HG03354 (cell line): ENCODE data around the gene MED13L.

Experiments used
- ATAC-seq: cut with Tn5 transposase; IDR thresholded peaks from one replicate; pipeline ENCODE4 v1.9.1; 2021; ENCODE audit warnings: mild to moderate bottlenecking; ENCODE audit not compliant: unreplicated experiment, poor library complexity, severe bottlenecking

MED13L gene

GRCh38 chr12:116196752-116197718 is 80.5 kb downstream of the MED13L start:
- ATAC-seq, result no peak

- no peak for ATAC-seq
Measured at GRCh38 chr12:116196226-116196625, 81.3 kb downstream of the MED13L start.

DNA sequence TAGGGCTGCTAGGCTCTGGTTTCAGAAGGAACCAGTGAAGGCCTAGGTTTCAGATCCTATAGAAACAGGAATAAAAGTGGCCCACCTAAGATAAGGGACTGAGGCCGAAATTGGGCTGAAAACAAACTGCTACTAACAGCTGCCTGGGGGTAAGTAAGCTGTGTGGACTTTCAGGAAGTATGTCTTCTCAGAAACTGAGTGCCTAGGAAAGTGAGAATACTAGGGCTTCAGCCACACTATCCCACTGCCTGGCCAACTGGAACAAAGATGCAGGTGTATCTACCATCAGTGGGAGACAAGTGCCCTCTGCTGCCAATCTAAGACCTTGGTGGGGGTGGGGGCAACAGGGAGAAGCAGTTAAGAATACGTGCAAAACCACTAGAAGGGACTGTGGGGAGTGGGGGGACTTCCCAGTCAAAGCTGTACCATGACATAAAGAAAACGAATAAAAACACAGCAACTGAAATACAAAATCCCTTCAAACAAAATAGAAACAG is 82.5 kb downstream of the MED13L start:
- peak; percentile 86 for ATAC-seq

- ATAC-seq, result no peak
Measured at GRCh38 chr12:116189692-116190091, 87.8 kb downstream of the MED13L start.

GRCh38 chr12:116188581-116188980 is 88.9 kb downstream of the MED13L start:
- no peak for ATAC-seq

- ATAC-seq, result no peak
Measured at GRCh38 chr12:116187151-116187511, 90.4 kb downstream of the MED13L start.

DNA sequence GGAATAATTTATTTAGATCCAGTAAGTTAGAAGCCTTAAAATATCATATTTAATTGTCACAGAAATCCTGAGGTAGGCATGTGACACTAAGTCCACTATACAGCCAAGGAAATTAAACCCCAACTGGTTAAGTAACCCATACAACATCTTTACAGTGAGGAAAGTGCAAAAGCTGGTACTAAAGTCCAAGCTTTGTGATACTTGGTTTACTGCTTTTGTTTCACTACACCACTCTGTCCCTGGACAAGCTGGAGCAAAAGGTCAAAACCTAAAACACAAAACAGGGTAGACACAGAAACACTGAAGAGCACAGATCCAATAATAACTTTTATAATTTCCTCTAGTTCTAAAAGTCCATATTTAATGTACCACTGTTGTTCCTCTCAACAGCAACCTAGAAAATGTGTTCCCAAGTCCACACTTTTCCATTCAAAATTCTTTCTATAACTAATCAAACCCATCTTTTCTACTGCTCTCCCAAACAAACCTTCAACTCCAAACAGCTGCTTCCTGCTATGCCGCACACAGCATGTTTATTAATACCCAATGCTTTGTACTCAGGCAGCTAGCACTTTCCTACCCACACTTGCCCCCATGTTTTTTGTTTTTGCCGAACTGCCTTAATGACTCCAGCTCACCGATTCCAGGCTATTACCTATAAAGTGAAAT is 90.9 kb downstream of the MED13L start:
- no peak for ATAC-seq

GRCh38 chr12:116184763-116185162 is 92.7 kb downstream of the MED13L start:
- no peak for ATAC-seq

DNA sequence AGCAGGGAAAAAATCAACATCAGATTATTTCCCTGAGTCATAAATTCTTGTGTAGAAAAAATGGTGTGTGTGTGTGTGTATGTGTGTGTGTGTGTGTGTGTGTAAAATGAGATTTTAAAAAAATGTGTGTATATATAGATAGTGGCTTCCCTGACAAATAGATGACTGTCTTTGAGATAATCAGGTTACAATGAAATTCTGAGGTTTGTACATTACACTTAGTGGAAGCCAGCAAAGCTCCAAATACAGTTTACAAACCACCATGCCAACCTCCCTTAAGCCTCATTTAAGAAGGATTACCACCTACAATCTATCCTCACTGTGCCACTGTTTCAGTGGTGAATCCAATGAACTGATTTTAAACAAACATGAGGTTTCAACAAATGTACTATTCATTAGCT is 93.8 kb downstream of the MED13L start:
- no peak for ATAC-seq

DNA sequence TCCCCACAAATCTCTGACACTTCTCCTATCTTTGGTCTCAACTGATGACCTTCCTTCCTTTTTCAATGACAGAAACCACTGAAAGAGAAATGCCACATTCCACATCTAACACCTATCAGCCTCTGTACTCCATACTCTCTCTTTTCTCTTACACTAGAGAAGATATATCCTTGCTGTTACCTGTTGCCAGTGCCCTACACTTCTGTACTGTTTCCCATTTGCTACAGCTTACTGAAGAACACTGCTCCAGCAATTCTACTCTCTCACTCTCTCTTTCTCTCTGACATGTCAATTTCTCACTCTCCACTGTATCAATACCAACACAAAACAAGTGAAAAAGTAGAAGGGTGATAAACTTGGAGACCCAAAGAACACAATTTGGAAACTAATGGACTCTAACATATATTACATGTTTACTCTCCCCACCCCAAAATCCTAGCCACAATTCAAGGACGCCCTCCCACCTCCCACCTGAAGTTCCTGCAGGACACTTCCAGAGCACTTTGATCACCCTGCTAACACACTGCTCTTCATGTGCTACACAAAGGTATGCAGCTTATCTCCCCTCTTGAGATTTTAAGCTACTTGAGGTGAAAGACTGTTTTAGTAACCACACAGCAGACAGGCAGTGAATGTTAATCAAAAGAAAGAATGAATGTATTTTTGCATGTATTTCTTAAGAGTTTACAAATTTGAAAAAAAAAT is 95.0 kb downstream of the MED13L start:
- no peak for ATAC-seq

- ATAC-seq, result no peak
Measured at GRCh38 chr12:116180448-116180847, 97.0 kb downstream of the MED13L start.

- ATAC-seq, result no peak
Measured at GRCh38 chr12:116179384-116179783, 98.1 kb downstream of the MED13L start.

GRCh38 chr12:116177017-116177416 is 100.5 kb downstream of the MED13L start:
- no peak for ATAC-seq

DNA sequence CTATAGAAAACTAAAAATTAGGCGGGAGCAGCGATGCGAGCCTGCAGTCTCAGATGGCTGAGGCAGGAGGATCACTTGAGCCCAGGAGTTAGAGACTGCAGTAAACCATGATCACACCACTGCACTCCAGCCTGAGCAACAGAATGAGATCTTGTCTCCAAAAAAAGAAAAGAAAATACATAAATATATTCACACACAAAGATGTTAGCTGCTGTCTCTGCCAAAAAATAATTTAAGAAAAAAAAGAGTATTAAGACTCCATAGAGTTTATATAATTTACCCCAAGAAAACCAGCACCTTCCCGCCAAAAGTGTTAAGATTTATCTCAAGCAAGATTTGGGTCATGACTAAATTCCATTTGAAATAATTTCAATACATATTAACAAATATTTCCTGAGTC is 102.6 kb downstream of the MED13L start:
- no peak for ATAC-seq

DNA sequence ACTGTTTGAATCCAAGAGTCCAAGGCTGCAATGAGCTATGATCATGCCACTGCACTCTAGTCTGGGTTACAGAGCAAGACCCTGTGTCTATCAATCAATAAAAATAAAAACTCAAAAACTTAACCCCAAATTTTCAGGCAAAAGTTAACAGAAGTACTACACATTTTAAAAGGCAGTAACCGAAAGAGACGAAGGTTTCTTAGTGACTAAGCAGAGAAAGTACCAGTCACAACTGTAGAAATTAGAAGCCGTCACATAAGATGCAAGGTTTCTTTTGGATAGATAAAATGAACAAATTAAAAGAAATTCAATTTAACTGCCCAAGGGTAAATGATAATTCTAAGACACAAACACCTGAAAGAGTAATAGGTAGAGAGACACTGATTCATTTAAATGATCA is 103.5 kb downstream of the MED13L start:
- ATAC-seq, result no peak

DNA sequence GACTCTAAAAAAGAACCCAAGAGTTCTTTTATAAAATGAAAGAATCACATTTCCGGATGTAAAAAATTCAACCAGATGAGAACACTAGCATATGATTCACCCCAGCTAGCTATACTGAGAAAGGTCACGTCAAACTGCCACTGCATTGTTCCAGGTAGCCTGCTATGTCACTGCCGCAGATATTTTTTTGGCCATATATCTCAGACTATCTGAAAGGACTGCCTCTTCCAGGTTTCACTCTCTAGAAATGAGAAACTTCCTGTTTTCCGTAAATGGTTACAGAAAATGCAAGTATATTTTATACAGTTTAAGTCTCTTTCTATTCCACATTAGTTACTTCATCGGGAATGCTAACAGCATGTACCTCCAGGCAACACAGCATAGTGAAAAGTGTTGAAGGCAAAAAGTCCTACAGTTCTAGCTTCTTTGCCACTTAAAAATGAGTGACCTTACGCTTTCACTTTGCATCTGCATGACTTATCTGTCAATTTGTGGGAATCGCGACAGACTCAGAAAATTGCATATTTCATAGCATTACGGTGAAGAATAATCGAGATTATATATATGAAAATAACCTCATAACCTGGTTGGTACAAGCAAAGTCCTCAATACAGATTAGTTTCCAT is 105.2 kb downstream of the MED13L start:
- ATAC-seq, result peak; percentile 84

- ATAC-seq, result no peak
Measured at GRCh38 chr12:116171549-116171948, 105.9 kb downstream of the MED13L start.

GRCh38 chr12:116169071-116169470 is 108.4 kb downstream of the MED13L start:
- ATAC-seq, result no peak

GRCh38 chr12:116166306-116166705 is 111.2 kb downstream of the MED13L start:
- no peak for ATAC-seq

DNA sequence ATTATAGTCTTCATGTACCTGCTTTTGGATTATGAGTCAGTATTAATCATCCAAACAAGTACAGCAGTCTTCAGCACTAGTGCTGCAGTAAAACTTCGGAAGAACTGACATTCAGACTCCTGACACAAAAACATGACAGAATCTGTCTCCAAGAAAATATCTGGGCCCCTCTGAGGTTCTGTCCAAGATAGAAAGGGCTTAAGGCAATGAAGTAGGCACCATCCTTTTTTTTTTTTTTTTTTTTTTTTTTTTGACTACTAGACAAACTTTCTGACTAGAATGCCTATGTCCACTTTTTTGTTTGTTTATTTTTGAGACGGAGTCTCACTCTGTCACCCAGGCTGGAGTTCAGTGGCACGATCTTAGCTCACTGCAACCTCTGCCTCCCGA is 112.5 kb downstream of the MED13L start:
- ATAC-seq, result no peak
